ENCODE data around the gene KIDINS220. TPM values are rescaled to one million over a fixed set of nuclear protein-coding genes. Genes with fewer than 3 reads are reported as not detected.

KIDINS220 gene
- total and polyA plus RNA-seq, 9 of the 15 experiments (the other 6 are each of a cell fraction or from before 2014, with no cell fraction given), result 15.2 to 48.0 (median 34.4) TPM

DNA sequence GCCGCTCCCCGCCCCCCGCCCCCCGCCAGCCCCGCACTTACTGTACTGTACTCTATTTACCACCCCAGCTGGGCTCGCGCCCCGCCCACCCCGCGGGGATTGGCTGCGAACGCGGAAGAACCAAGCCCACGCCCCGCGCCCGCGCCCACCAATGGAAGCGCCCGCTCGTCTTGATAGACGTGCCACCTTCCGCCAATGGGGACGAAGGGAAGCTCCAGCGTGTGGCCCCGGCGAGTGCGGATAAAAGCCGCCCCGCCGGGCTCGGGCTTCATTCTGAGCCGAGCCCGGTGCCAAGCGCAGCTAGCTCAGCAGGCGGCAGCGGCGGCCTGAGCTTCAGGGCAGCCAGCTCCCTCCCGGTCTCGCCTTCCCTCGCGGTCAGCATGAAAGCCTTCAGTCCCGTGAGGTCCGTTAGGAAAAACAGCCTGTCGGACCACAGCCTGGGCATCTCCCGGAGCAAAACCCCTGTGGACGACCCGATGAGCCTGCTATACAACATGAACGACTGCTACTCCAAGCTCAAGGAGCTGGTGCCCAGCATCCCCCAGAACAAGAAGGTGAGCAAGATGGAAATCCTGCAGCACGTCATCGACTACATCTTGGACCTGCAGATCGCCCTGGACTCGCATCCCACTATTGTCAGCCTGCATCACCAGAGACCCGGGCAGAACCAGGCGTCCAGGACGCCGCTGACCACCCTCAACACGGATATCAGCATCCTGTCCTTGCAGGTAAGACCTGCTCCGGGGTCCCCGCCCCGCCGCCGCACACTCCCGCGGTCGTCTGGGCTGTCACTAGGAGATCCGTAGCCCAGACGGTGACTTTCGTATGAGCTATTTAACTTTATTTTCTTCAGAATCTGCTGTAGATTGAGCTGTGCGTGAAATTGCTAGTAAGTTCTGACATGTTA, 155.4 kb downstream of the KIDINS220 start, which contains the start of gene ID2 (continued):
- TF ChIP-seq, protein P1, sequence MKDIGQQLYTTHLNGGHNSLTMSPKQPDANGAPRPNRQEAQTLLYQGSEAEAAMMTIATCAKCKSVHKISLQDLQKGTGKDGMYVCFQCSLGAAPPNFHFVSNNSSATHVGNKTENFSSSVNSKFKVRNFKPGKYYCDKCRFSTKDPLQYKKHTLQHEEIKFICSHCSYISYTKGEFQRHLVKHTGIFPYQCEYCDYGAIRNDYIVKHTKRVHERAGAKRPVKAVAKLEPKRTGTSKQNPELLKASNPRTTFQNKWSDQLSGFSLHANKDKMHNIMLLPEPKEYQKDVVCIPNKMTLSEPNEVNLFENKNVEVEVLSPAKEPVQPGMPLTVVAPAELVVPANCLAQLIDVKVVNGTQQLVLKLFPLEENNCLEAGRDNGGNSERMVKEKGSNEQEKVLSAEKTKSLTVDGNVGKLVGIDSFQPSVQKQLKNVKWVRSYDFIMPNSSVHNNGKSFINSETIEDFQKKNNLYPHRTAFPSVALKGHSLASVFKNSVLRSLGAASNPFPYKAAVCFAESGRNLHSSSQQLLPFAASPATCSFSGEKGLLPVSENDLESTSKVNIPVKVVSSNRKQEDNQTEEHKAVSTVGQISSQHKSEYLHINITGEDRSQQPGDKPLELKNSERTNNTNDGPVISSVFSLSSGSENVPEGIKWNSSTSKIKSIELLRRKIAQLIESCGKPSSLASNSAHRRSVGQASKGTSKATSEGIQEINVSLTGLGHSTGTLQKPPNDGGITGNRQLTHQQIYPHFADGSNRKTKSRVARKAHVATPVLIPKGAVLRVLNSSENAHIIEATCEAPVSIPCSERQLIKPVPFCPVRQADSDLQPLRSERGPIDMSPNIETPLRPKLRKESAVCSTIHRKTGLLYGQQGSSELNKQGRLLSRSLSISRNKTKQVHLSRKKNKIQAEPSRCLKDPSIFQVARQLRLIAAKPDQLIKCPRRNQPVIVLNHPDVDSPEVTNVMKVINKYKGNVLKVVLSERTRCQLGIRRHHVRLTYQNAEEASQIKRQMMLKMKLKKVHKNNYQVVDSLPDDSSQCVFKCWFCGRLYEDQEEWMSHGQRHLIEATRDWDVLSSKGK (CRISPR knock-in tag; IDR thresholded peaks at IDR 0.05), result no peak
- TF ChIP-seq RHOXF2B (CRISPR knock-in tag; conservative IDR thresholded peaks at IDR 0.05) (no peak), MEF2A (IDR thresholded peaks at IDR 0.05; ENCODE audit: control insufficient read depth, low read depth, low read length) (no peak), ZNF436 (CRISPR knock-in tag; IDR thresholded peaks at IDR 0.05) (0 out of 2 replicates have a peak, but pooled peaks have one; percentile 42), ZSCAN29 (IDR thresholded peaks at IDR 0.05) (peak; percentile 66; the same call in 1 of the 2 replicates), RBM25 (IDR thresholded peaks at IDR 0.05; ENCODE audit: low read depth, low read length, severe bottlenecking) (peak; percentile 100), HIVEP1 (CRISPR knock-in tag; IDR thresholded peaks at IDR 0.05) (no peak), RFX5 (IDR thresholded peaks at IDR 0.05; ENCODE audit: low read depth, low read length) (no peak), SMAD4 (CRISPR knock-in tag; conservative IDR thresholded peaks at IDR 0.05) (peak; percentile 30), MYBL2 (IDR thresholded peaks at IDR 0.05; ENCODE audit: low read depth) (no peak), MYBL2 (CRISPR knock-in tag; IDR thresholded peaks at IDR 0.05; ENCODE audit: borderline replicate concordance) (no peak), ESRRA (IDR thresholded peaks at IDR 0.05; ENCODE audit: borderline replicate concordance, low read depth) (no peak), TEAD2 (tag; IDR thresholded peaks at IDR 0.05) (no peak), ZNF175 (CRISPR knock-in tag; IDR thresholded peaks at IDR 0.05; ENCODE audit: low read depth) (no peak), NRF1 (conservative IDR thresholded peaks at IDR 0.05 in 1 of 2, IDR thresholded peaks at IDR 0.05 in 1 of 2) (no peak; a peak in 1 of 4 replicates), ZNF551 (CRISPR knock-in tag; IDR thresholded peaks at IDR 0.05) (no peak), MECOM (CRISPR knock-in tag; IDR thresholded peaks at IDR 0.05) (no peak)
- TF ChIP-seq, protein P2, sequence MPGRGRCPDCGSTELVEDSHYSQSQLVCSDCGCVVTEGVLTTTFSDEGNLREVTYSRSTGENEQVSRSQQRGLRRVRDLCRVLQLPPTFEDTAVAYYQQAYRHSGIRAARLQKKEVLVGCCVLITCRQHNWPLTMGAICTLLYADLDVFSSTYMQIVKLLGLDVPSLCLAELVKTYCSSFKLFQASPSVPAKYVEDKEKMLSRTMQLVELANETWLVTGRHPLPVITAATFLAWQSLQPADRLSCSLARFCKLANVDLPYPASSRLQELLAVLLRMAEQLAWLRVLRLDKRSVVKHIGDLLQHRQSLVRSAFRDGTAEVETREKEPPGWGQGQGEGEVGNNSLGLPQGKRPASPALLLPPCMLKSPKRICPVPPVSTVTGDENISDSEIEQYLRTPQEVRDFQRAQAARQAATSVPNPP (IDR thresholded peaks at IDR 0.05; ENCODE audit: borderline replicate concordance, insufficient read depth, insufficient read length), result no peak
- TF ChIP-seq, protein P3, sequence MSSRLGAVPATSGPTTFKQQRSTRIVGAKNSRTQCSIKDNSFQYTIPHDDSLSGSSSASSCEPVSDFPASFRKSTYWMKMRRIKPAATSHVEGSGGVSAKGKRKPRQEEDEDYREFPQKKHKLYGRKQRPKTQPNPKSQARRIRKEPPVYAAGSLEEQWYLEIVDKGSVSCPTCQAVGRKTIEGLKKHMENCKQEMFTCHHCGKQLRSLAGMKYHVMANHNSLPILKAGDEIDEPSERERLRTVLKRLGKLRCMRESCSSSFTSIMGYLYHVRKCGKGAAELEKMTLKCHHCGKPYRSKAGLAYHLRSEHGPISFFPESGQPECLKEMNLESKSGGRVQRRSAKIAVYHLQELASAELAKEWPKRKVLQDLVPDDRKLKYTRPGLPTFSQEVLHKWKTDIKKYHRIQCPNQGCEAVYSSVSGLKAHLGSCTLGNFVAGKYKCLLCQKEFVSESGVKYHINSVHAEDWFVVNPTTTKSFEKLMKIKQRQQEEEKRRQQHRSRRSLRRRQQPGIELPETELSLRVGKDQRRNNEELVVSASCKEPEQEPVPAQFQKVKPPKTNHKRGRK (tag; IDR thresholded peaks at IDR 0.05), result no peak
- TF ChIP-seq, protein P4, sequence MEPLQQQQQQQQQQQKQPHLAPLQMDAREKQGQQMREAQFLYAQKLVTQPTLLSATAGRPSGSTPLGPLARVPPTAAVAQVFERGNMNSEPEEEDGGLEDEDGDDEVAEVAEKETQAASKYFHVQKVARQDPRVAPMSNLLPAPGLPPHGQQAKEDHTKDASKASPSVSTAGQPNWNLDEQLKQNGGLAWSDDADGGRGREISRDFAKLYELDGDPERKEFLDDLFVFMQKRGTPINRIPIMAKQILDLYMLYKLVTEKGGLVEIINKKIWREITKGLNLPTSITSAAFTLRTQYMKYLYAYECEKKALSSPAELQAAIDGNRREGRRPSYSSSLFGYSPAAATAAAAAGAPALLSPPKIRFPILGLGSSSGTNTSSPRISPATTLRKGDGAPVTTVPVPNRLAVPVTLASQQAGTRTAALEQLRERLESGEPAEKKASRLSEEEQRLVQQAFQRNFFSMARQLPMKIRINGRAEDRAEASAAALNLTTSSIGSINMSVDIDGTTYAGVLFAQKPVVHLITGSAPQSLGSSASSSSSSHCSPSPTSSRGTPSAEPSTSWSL (CRISPR knock-in tag; IDR thresholded peaks at IDR 0.05; ENCODE audit: borderline replicate concordance), result no peak

Data from K562 (cell line).